Measurements from ENCODE around the gene HES3.

HES3 gene

GRCh38 chr1:6243993-6244392, at the start of gene HES3:
TSS of gene HES3 (plus strand) at chr1:6244179. CDS start at chr1:6244366, 187 bp downstream.
- no peak for DNase-seq (ENCODE audit: low read depth in 2 of 2)

- no peak for DNase-seq (ENCODE audit: low read depth in 2 of 2)
Observed at GRCh38 chr1:6197746-6198427, 46.1 kb upstream of the HES3 start.

GRCh38 chr1:6198646-6199297, 45.2 kb upstream of the HES3 start:
- DNase-seq (ENCODE audit: low read depth in 2 of 2) = no peak

- DNase-seq (ENCODE audit: low read depth in 2 of 2) = peak; percentile 94 to 97
Observed at GRCh38 chr1:6199298-6200187, 44.4 kb upstream of the HES3 start, which contains the start of gene RPL22. TSS of gene RPL22 (minus strand) at chr1:6199595. CDS start at chr1:6199573, 22 bp downstream.

GRCh38 chr1:6200188-6200809, 43.7 kb upstream of the HES3 start:
- no peak for DNase-seq (ENCODE audit: low read depth in 2 of 2)

- DNase-seq (ENCODE audit: low read depth in 2 of 2) = no peak
Observed at GRCh38 chr1:6202256-6202655, 41.7 kb upstream of the HES3 start.

- peak; percentile 59 to 65 for DNase-seq (ENCODE audit: low read depth in 2 of 2)
Observed at GRCh38 chr1:6205849-6206519, 38.0 kb upstream of the HES3 start, which contains the start of gene RNF207. TSS of gene RNF207 (plus strand) at chr1:6206119. CDS start at chr1:6206536, 417 bp downstream.

GRCh38 chr1:6206520-6206855, 37.5 kb upstream of the HES3 start:
- no peak for DNase-seq (ENCODE audit: low read depth in 2 of 2)

GRCh38 chr1:6207075-6207885, 36.7 kb upstream of the HES3 start:
- DNase-seq (ENCODE audit: low read depth in 2 of 2) = no peak

- DNase-seq (ENCODE audit: low read depth in 2 of 2) = no peak
Observed at GRCh38 chr1:6207921-6208320, 36.1 kb upstream of the HES3 start.

- DNase-seq (ENCODE audit: low read depth in 2 of 2) = no peak
Observed at GRCh38 chr1:6208723-6209660, 35.0 kb upstream of the HES3 start.

- DNase-seq (ENCODE audit: low read depth in 2 of 2) = peak in 1 of 2 donors; percentile 15
Observed at GRCh38 chr1:6209661-6210580, 34.1 kb upstream of the HES3 start.

- no peak for DNase-seq (ENCODE audit: low read depth in 2 of 2)
Observed at GRCh38 chr1:6210591-6211355, 33.2 kb upstream of the HES3 start.

GRCh38 chr1:6211731-6212130, 32.2 kb upstream of the HES3 start:
- no peak for DNase-seq (ENCODE audit: low read depth in 2 of 2)

GRCh38 chr1:6212193-6212959, 31.6 kb upstream of the HES3 start:
- no peak for DNase-seq (ENCODE audit: low read depth in 2 of 2)

GRCh38 chr1:6218375-6219164, 25.4 kb upstream of the HES3 start:
- no peak for DNase-seq (ENCODE audit: low read depth in 2 of 2)

Data from stimulated activated CD8-positive, alpha-beta memory T cell treated with anti-CD3 and anti-CD28 coated beads, Interleukin-2, amount 100 ng/mL, for 48 hours (primary cell).